ENCODE data around the gene CCDC93. TPM values are rescaled to one million over a fixed set of nuclear protein-coding genes. Genes with fewer than 3 reads are reported as not detected.
"Not testable (repeated sequence)": the region's sequence is repeated elsewhere in the genome, so short reads cannot be mapped to it uniquely, and the experiment has no call there.

The CCDC93 gene
- total and polyA plus RNA-seq, 2 donors, result 8.6 to 31.0 TPM

DNA sequence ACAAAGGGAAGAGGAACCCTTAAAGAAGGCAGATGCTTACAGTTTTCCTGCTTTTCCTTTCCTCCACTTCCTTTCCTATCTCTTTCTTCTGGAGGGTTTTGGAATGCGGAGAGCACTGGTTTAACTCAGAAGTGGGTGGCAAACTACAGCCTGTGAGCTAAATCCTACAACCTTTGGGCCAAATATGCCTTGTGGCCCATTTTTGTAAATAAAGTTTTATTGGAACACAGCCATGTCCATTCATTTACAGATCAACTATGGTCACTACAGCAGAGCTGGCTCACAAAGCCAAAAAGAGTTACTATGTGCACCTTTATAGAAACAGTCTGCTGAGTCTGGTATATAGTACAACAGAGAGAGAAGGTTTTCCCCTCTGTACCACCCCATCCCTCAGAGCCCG lies 69.1 kb downstream of the CCDC93 start:
- Histone ChIP-seq H3K27ac (ENCODE audit: low read depth) (no peak overlapping the region), H3K4me3 (ENCODE audit: low read depth, low read length) (no peak overlapping the region), H3K4me1 (ENCODE audit: insufficient read depth) (no peaks in the 10 kb centered on the region), H3K36me3 (ENCODE audit: insufficient read depth) (peaks cover 8% of the 10 kb centered on the region)
- WGBS, result over 99% methylated on average over 2 of the region's 2 CpGs
- no peak for DNase-seq (ENCODE audit: extremely low spot score)

DNA sequence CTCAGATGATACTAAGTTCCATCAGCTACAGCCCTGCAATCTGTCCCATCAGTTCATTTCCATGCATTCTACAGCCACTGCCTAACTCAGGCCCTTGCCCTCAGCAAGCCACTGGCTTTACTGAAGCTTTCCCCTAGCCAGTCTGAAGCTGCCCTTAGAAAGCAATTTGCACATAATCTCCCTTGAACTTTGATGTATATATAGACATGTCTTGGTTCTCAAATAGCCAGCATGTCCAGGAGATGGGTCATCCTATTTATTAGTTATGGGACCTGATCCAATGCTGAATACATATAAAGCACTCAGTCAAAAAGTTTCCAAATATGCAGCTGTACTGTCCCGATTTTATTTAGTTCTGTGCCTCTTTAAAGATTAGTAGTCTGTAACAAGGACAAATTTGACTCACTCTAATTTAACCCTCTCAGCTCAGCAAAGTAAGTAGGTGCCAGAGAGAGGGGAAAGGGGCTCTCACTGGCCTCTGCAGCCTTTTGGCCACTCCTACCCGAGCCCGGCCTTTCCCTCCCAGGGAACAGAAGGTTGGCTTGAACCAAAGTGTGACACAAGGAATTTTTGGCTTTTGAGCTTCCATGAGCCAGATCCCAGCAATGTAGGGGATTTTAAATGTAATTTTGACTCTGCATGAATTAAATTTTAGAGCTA lies 70.7 kb downstream of the CCDC93 start:
- no peak for DNase-seq (ENCODE audit: extremely low spot score)
- no peaks in the 10 kb centered on the region for H3K4me1 ChIP-seq (ENCODE audit: insufficient read depth)
- H3K36me3 ChIP-seq (ENCODE audit: insufficient read depth), result peaks cover 10% of the 10 kb centered on the region
- no peak overlapping the region for H3K4me3 ChIP-seq (ENCODE audit: low read depth, low read length)
- 29% methylated on average over 3 of the region's 3 CpGs for WGBS
- H3K27ac ChIP-seq (ENCODE audit: low read depth), result no peak overlapping the region

DNA sequence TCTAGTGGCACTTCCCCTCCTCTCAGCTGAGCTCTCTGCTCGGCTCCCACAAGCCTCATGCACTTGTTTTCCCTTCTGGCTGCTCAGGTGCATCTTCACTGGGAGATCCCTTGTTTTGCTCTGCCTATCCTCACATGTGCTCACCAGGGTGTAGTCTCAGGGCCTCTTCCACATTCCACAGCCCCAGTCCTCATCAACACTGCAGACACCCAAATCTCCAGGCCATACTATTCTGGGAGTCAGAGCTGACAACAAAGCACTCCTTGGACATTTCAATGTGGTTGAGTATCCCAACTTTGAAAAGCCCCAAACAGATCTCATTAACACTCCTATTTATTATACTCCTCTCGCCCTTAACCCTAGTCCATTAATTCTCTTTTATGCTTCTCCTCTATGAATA lies 71.3 kb downstream of the CCDC93 start:
- peaks cover 10% of the 10 kb centered on the region for H3K36me3 ChIP-seq (ENCODE audit: insufficient read depth)
- no peaks in the 10 kb centered on the region for H3K4me1 ChIP-seq (ENCODE audit: insufficient read depth)
- WGBS, result 64% methylated on average over 2 of the region's 2 CpGs
- no peak overlapping the region for H3K27ac ChIP-seq (ENCODE audit: low read depth)
- H3K4me3 ChIP-seq (ENCODE audit: low read depth, low read length), result no peak overlapping the region
- no peak for DNase-seq (ENCODE audit: extremely low spot score)

DNA sequence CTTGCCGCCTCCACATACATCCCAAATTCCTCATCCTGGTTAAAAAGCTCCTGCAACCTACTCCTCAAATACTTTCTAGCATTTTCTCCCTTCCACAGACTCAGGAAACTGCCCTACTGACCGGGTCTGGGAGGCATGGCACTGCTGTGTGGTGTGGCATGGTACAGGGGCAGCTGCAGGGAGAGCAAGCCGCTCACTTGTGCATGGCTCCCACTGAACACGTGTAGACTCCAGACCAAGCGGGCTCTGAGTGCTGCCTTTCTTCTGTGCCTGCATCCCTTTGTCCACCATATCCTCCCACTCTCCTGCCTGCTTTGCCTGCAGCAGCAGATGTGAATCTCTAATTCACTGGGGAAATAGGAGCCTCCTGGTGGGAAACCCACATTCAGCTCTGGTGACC lies 72.2 kb downstream of the CCDC93 start:
- 93% methylated on average over 5 of the region's 5 CpGs for WGBS
- Histone ChIP-seq H3K4me1 (ENCODE audit: insufficient read depth) (no peaks in the 10 kb centered on the region), H3K36me3 (ENCODE audit: insufficient read depth) (peaks cover 10% of the 10 kb centered on the region), H3K4me3 (ENCODE audit: low read depth, low read length) (no peak overlapping the region), H3K27ac (ENCODE audit: low read depth) (no peak overlapping the region)
- no peak for DNase-seq (ENCODE audit: extremely low spot score)

DNA sequence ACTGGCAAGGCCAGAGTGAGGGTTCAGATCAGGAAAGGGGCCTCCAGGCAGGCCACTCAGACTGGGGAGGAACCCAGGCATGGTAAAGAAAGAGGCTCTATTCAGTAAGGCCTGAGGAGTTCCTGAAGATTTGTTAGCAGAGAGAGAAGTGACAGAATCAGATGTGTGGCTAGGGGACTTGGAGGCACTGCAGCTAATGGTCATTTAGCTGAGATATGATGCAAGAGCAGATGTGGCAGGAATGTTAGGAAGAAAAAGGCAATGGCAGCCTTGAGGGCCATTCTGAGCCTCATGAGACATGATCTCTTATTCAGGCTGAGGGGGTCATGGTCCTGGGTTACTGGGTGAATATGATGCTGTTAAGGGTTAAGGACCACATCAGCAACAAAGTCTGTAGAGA lies 73.4 kb downstream of the CCDC93 start:
- Histone ChIP-seq H3K36me3 (ENCODE audit: insufficient read depth) (peaks cover 8% of the 10 kb centered on the region), H3K4me1 (ENCODE audit: insufficient read depth) (no peaks in the 10 kb centered on the region), H3K4me3 (ENCODE audit: low read depth, low read length) (no peak overlapping the region), H3K27ac (ENCODE audit: low read depth) (no peak overlapping the region)
- DNase-seq (ENCODE audit: extremely low spot score), result no peak

DNA sequence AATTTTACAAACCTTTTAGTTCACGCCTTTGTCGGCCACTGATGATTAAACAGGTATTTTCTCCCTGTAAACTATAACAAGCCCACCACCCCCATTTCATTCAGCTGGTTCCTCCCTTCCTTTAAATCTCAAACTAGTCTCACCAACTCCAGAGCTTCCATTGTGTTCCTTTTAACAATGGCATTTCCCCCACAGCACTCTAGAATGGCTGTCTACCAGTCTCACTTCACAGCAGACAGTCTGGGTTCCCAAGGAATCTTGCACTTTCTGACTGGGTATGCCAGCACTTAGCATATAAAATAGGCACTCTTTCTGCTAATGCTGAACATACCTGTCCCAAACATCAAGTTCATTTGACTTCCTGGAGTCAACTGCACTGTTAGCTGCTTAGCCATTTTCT lies 75.3 kb downstream of the CCDC93 start:
- Histone ChIP-seq H3K4me1 (ENCODE audit: insufficient read depth) (no peaks in the 10 kb centered on the region), H3K27ac (ENCODE audit: low read depth) (no peak overlapping the region), H3K36me3 (ENCODE audit: insufficient read depth) (peaks cover 5% of the 10 kb centered on the region), H3K4me3 (ENCODE audit: low read depth, low read length) (no peak overlapping the region)
- WGBS, result 92% methylated on average over 2 of the region's 2 CpGs
- DNase-seq (ENCODE audit: extremely low spot score), result no peak

DNA sequence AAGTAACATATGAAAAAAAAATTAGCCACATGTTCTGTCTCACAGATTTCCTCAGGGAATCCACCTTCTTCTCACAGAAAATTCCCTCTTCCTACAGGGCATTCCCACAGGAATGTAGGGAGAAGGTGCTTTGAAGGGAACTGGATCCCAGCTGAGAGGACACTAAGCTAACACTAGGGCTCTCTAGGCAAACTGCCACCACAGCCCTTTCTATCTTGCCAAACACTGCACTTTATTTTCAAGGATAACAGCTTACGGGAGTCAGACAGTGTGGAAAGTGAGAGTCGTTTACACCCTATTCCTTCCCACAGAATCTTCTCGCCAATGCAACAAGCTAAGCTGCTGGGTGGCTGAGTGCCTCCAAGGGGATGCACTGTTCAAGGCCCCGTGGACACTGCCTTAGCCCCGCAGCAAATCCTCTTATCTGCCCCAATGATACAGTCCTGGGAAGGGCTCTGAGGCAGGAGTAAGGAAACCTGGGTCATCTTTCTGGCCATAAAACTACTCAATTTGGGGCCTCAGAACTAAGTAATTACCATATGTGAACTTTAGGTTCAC lies 76.9 kb downstream of the CCDC93 start:
- H3K4me3 ChIP-seq (ENCODE audit: low read depth, low read length), result no peak overlapping the region
- no peak overlapping the region for H3K27ac ChIP-seq (ENCODE audit: low read depth)
- WGBS, result 52% methylated on average over 5 of the region's 5 CpGs
- H3K36me3 ChIP-seq (ENCODE audit: insufficient read depth), result peaks cover 5% of the 10 kb centered on the region
- no peak for DNase-seq (ENCODE audit: extremely low spot score)
- H3K4me1 ChIP-seq (ENCODE audit: insufficient read depth), result no peaks in the 10 kb centered on the region

DNA sequence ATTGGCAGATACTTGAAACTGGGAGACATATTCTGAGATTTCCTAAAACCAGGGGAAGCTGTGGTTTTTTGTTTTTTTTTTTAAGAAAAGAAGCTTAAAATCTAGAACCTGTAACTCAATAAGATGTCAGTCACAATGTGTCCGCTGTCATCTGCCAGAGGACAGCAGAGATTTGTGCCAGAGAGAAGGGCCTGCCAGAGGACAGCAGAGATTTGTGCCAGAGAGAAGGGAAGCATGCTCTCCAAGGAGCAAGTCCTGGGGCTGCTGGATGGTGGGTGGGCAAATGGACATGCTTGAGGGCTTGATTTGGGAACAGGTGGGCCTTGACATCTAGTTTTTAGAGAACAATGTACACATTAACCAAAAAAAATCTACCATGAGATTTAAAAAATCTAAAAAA lies 77.9 kb downstream of the CCDC93 start:
- WGBS, result 0% methylated on average over 1 of the region's 1 CpG
- peaks cover 5% of the 10 kb centered on the region for H3K36me3 ChIP-seq (ENCODE audit: insufficient read depth)

DNA sequence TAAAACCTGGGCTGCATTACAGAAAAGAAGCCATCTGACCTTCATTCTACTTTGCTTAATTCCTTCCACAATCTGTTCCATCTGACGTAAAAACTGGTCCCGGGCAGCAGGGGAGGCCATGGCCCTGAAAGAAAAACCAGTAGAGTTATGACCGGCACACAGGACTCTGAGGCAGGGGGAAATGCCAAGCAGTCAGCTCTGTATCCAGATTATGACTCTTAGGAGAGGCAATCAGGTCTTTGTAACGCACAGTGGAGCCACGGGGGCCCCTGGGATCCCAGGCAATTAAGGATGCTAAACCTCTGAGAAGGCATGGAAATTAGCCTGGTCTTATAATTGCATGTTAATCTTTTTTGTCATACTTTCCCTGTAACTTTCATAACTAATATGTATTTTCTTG lies 78.4 kb downstream of the CCDC93 start:
- no peak overlapping the region for H3K4me3 ChIP-seq (ENCODE audit: low read depth, low read length)
- WGBS, result 80% methylated on average over 5 of the region's 5 CpGs
- H3K27ac ChIP-seq (ENCODE audit: low read depth), result no peak overlapping the region
- H3K36me3 ChIP-seq (ENCODE audit: insufficient read depth), result peaks cover 5% of the 10 kb centered on the region
- DNase-seq (ENCODE audit: extremely low spot score), result no peak
- H3K4me1 ChIP-seq (ENCODE audit: insufficient read depth), result no peaks in the 10 kb centered on the region

More for the DNA sequence above, 77.9 kb downstream of the CCDC93 start:
- no peak for DNase-seq (ENCODE audit: extremely low spot score)
- H3K27ac ChIP-seq (ENCODE audit: low read depth), result no peak overlapping the region
- H3K4me1 ChIP-seq (ENCODE audit: insufficient read depth), result no peaks in the 10 kb centered on the region
- no peak overlapping the region for H3K4me3 ChIP-seq (ENCODE audit: low read depth, low read length)

DNA sequence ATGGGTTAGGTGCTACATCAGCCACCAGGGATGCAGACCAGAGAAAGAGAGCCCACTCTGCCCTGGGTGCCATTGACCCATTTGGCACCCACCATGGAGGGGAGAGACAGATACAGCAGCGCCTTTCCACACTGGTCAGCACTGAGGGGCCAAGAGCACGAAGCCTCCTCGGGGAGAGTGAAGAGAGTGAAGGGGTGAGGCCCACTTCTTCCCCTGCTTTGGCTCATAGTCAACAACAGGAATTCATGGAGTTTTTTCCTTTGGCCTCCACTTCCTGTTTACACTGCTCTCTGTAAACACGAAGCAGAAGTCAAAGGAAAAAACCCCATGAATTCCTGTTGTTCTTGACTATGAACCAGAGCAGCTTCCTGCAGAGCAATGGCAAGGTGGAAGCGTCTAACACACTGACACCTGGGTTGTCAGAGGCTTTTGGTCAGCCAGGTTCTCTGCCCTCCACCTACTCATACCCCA lies 80.0 kb downstream of the CCDC93 start:
- Histone ChIP-seq H3K27ac (ENCODE audit: low read depth) (no peak overlapping the region), H3K36me3 (ENCODE audit: insufficient read depth) (peaks cover 2% of the 10 kb centered on the region), H3K4me3 (ENCODE audit: low read depth, low read length) (no peak overlapping the region), H3K4me1 (ENCODE audit: insufficient read depth) (no peaks in the 10 kb centered on the region)
- no peak for DNase-seq (ENCODE audit: extremely low spot score)
- WGBS, result 41% methylated on average over 5 of the region's 5 CpGs

DNA sequence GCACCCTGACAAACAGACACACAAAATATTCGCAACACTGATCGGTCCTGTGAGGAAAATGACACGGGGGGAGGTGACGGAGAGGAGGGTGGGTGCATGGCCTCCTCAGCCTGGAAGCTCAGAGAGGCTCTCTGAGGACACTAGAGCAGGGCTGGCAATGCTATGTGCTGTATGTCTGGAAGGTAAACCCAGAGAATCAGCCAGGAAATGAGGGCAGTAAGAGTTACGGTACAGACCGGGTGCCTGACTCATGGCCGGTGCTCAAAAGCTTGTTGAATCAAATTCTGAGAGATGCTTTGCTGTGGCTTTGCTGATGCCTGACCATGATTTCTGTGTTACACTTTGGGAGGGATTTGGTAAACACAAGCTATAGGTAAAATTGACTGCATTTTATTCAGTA lies 81.9 kb downstream of the CCDC93 start:
- no peak for DNase-seq (ENCODE audit: extremely low spot score)
- H3K4me3 ChIP-seq (ENCODE audit: low read depth, low read length), result no peak overlapping the region
- H3K36me3 ChIP-seq (ENCODE audit: insufficient read depth), result peaks cover 2% of the 10 kb centered on the region
- no peak overlapping the region for H3K27ac ChIP-seq (ENCODE audit: low read depth)
- 94% methylated on average over 7 of the region's 7 CpGs for WGBS
- H3K4me1 ChIP-seq (ENCODE audit: insufficient read depth), result no peaks in the 10 kb centered on the region

DNA sequence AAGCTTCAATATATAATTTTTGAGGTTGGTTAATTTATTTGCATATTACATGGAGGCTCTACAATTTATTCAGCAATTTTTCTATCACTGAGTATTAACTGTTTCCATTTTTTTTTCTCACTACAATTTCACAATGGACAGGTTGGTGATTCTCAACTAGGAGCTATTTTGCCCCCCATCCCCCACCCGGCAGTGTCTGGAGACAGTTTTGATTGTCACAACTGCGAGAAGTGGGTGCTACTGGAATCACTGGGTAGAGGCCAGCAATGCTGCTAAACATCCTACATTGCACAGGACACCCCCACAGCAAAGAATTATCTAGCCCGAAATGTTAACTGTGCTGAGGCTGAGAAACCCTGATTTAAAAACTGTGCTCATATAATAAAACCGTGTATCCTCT lies 82.6 kb downstream of the CCDC93 start:
- Histone ChIP-seq H3K27ac (ENCODE audit: low read depth) (no peak overlapping the region), H3K36me3 (ENCODE audit: insufficient read depth) (peaks cover 2% of the 10 kb centered on the region), H3K4me3 (ENCODE audit: low read depth, low read length) (no peak overlapping the region), H3K4me1 (ENCODE audit: insufficient read depth) (no peaks in the 10 kb centered on the region)
- WGBS, result 94% methylated on average over 4 of the region's 4 CpGs
- no peak for DNase-seq (ENCODE audit: extremely low spot score)

DNA sequence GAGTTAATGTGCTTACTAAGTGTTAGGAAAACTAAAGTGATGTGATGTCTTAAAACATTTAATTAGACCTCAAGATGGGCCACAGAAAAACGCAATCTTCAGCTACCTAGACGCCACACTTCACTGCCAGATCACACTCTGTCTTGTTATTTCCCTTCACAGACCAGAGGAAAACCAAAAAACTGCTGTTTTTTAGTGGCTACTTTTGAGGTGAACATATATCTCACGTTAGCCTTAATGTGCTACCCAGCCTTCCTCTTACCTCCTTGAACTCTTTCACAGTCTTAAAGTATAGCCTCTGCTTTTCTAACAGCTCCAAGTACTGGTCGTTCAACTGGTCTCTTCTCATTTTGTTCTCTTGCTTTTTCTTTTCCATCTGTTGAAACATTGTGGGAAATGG lies 83.1 kb downstream of the CCDC93 start:
- Histone ChIP-seq H3K27ac (ENCODE audit: low read depth) (no peak overlapping the region), H3K4me3 (ENCODE audit: low read depth, low read length) (no peak overlapping the region), H3K4me1 (ENCODE audit: insufficient read depth) (no peaks in the 10 kb centered on the region), H3K36me3 (ENCODE audit: insufficient read depth) (peaks cover 2% of the 10 kb centered on the region)
- no peak for DNase-seq (ENCODE audit: extremely low spot score)
- 89% methylated on average over 4 of the region's 4 CpGs for WGBS

DNA sequence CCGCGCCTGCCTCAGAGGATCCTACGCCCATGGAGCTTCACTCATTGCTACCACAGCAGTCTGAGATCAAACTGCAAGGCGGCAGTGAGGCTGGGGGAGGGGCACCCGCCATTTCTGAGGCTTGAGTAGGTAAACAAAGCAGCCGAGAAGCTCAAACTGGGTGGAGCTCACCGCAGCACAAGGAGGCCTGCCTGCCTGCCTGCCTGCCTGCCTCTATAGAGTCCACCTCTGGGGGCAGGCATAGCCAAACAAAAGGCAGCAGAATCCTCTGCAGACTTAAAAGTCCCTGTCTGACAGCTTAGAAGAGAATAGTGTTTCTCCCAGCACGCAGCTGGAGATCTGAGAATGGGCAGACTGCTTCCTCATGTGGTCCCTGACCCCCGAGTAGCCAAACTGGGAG lies 90.4 kb downstream of the CCDC93 start:
- not testable (repeated sequence) for H3K4me3 ChIP-seq (ENCODE audit: low read depth, low read length); DNase-seq (ENCODE audit: extremely low spot score); H3K27ac ChIP-seq (ENCODE audit: low read depth); H3K36me3 ChIP-seq (ENCODE audit: insufficient read depth); H3K4me1 ChIP-seq (ENCODE audit: insufficient read depth)
- WGBS, result 95% methylated on average over 9 of the region's 9 CpGs

Measured in urinary bladder (tissue), 4 donors.